ENCODE data around the gene PNLIPRP1. TPM values are rescaled to one million over a fixed set of nuclear protein-coding genes. Genes with fewer than 3 reads are reported as not detected.

The PNLIPRP1 gene
- total RNA-seq, 1 experiment from 2014 or later: not detected

- BruUV-seq (replicated peaks): no TSS peak
- no peak overlapping the region for H2AFZ ChIP-seq (ENCODE audit: low read length)
- H3K4me2 ChIP-seq (ENCODE audit: low read length): no peak overlapping the region
- intact Hi-C loops (cut with micrococcal nuclease): no loop called here
- TF ChIP-seq, protein P1, sequence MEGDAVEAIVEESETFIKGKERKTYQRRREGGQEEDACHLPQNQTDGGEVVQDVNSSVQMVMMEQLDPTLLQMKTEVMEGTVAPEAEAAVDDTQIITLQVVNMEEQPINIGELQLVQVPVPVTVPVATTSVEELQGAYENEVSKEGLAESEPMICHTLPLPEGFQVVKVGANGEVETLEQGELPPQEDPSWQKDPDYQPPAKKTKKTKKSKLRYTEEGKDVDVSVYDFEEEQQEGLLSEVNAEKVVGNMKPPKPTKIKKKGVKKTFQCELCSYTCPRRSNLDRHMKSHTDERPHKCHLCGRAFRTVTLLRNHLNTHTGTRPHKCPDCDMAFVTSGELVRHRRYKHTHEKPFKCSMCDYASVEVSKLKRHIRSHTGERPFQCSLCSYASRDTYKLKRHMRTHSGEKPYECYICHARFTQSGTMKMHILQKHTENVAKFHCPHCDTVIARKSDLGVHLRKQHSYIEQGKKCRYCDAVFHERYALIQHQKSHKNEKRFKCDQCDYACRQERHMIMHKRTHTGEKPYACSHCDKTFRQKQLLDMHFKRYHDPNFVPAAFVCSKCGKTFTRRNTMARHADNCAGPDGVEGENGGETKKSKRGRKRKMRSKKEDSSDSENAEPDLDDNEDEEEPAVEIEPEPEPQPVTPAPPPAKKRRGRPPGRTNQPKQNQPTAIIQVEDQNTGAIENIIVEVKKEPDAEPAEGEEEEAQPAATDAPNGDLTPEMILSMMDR (conservative IDR thresholded peaks at IDR 0.05; ENCODE audit: low read depth, low read length): no peak
- TF ChIP-seq EZH2phosphoT487 (IDR thresholded peaks at IDR 0.05; ENCODE audit: borderline replicate concordance, low read length) (no peak), EZH2 (IDR thresholded peaks at IDR 0.05; ENCODE audit: low read length, unreplicated experiment) (no peak)
- no peaks in the 10 kb centered on the region for H3K9me2 ChIP-seq (replicated peaks; ENCODE audit: low read length)
- no peak overlapping the region for H3K4me3 ChIP-seq (ENCODE audit: low read length)
- no peaks in the 10 kb centered on the region for H3K27me3 ChIP-seq (ENCODE audit: low read length)
- no peaks in the 10 kb centered on the region for H3K9me3 ChIP-seq (ENCODE audit: low read length)
- H3K36me3 ChIP-seq (ENCODE audit: low read depth, low read length): no peaks in the 10 kb centered on the region
- H3K9ac ChIP-seq (ENCODE audit: low read length): no peak overlapping the region
- ATAC-seq (no peak), DNase-seq (no peak)
- H3K27ac ChIP-seq (ENCODE audit: low read length): no peak overlapping the region
- H4K20me1 ChIP-seq (ENCODE audit: low read length): no peaks in the 10 kb centered on the region
- CTCF ChIA-PET: no interaction called here
- POLR2A ChIA-PET (ENCODE audit: unreplicated experiment): no interaction called here
- no peaks in the 10 kb centered on the region for H3K4me1 ChIP-seq (ENCODE audit: insufficient read depth, low read length)
- H3F3A ChIP-seq (ENCODE audit: low read length, unreplicated experiment): no peaks in the 10 kb centered on the region
- no peaks in the 10 kb centered on the region for H3K79me2 ChIP-seq (ENCODE audit: low read length)
These were observed 22.7 kb downstream of the PNLIPRP1 start for GRCh38 chr10:116613471-116613870.

DNA sequence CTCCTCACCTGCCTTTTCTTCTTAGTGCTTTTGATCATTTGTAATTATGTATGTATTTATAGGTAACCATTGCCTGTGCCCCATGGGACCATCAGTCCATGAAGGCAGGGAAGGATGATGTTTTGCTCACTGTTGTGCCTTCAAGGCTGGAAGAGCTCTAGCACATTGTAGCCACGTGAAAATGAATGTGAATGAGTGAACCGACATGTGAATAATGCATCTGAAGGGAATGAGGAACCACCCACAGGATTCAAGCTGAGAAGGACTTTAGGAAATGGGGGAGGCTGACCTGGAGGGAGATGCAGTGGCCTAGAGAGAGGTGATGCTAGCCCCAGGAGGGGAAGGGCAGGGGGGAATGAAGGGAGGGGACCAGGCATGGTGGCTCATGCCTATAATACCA, 24.0 kb downstream of the PNLIPRP1 start:
- CTCF ChIA-PET: no interaction called here

DNA sequence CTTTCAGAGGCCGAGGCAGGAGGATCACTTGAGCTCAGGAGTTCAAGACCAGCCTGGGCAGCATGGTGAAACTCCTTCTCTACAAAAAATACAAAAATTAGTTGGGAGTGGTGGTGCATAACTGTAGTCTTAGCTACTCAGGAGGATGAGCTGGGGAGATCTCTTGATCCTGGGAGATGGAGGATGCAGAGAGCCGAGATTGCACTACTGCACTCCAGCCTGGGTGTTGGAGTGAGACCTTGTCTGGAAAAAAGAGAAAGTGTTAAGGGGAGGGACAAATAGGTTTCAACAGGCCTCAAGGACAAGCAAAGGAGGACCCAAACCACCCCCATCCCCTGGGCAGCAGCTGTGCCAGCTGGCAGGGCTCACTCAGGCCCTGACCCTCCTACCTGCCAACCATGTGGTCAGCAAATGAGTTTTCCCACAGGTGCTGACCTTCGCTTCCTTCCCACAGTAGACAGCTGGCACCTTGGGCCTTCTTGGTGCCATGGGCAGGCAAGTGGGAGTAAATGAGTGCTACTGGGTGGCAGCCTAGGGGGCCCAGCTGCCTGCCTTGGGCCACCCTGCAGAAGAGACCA, 24.5 kb downstream of the PNLIPRP1 start:
- Histone ChIP-seq H2AFZ (ENCODE audit: low read length) (no peak overlapping the region), H3K4me3 (ENCODE audit: low read length) (no peak overlapping the region), H3K9me3 (ENCODE audit: low read length) (no peaks in the 10 kb centered on the region), H4K20me1 (ENCODE audit: low read length) (no peaks in the 10 kb centered on the region), H3K4me2 (ENCODE audit: low read length) (no peak overlapping the region), H3K27ac (ENCODE audit: low read length) (no peak overlapping the region), H3K4me1 (ENCODE audit: insufficient read depth, low read length) (no peaks in the 10 kb centered on the region), H3K79me2 (ENCODE audit: low read length) (no peaks in the 10 kb centered on the region), H3K9me2 (replicated peaks; ENCODE audit: low read length) (no peaks in the 10 kb centered on the region), H3F3A (ENCODE audit: low read length, unreplicated experiment) (no peaks in the 10 kb centered on the region), H3K9ac (ENCODE audit: low read length) (no peak overlapping the region), H3K36me3 (ENCODE audit: low read depth, low read length) (no peaks in the 10 kb centered on the region), H3K27me3 (ENCODE audit: low read length) (no peaks in the 10 kb centered on the region; the same call in 1 of the 2 replicates)
- BruUV-seq (replicated peaks): no TSS peak
- TF ChIP-seq, protein P1 (conservative IDR thresholded peaks at IDR 0.05; ENCODE audit: low read depth, low read length): no peak
- TF ChIP-seq EZH2 (IDR thresholded peaks at IDR 0.05; ENCODE audit: low read length, unreplicated experiment) (no peak), EZH2phosphoT487 (IDR thresholded peaks at IDR 0.05; ENCODE audit: borderline replicate concordance, low read length) (no peak)
- DNase-seq: no peak
- ATAC-seq: no peak
- intact Hi-C loops (cut with micrococcal nuclease): no loop called here
- POLR2A ChIA-PET (ENCODE audit: unreplicated experiment): no interaction called here
- CTCF ChIA-PET: no interaction called here

More for the DNA sequence above, 24.0 kb downstream of the PNLIPRP1 start:
- Histone ChIP-seq H3K9me2 (replicated peaks; ENCODE audit: low read length) (no peaks in the 10 kb centered on the region), H3K79me2 (ENCODE audit: low read length) (no peaks in the 10 kb centered on the region), H3K4me3 (ENCODE audit: low read length) (no peak overlapping the region), H3F3A (ENCODE audit: low read length, unreplicated experiment) (no peaks in the 10 kb centered on the region), H3K36me3 (ENCODE audit: low read depth, low read length) (no peaks in the 10 kb centered on the region), H3K4me1 (ENCODE audit: insufficient read depth, low read length) (no peaks in the 10 kb centered on the region), H3K9ac (ENCODE audit: low read length) (no peak overlapping the region), H3K9me3 (ENCODE audit: low read length) (no peaks in the 10 kb centered on the region), H2AFZ (ENCODE audit: low read length) (no peak overlapping the region), H4K20me1 (ENCODE audit: low read length) (no peaks in the 10 kb centered on the region), H3K4me2 (ENCODE audit: low read length) (no peak overlapping the region), H3K27ac (ENCODE audit: low read length) (no peak overlapping the region), H3K27me3 (ENCODE audit: low read length) (no peaks in the 10 kb centered on the region; the same call in 1 of the 2 replicates)
- no peak for TF ChIP-seq EZH2phosphoT487 (IDR thresholded peaks at IDR 0.05; ENCODE audit: borderline replicate concordance, low read length)
- TF ChIP-seq, protein P1 (conservative IDR thresholded peaks at IDR 0.05; ENCODE audit: low read depth, low read length): no peak
- no peak for TF ChIP-seq EZH2 (IDR thresholded peaks at IDR 0.05; ENCODE audit: low read length, unreplicated experiment)
- no TSS peak for BruUV-seq (replicated peaks)
- intact Hi-C loops (cut with micrococcal nuclease): no loop called here
- no peak for ATAC-seq
- no peak for DNase-seq
- POLR2A ChIA-PET (ENCODE audit: unreplicated experiment): no interaction called here
